SU-DHL-6 (cell line): ENCODE measurements around the gene ACTN4.

ENCODE experiments used
- CTCF ChIP-seq: fragments of 200-600 bp; sonication (generic); IDR thresholded peaks from one replicate; pipeline ENCODE4 v1.5.1; 2017; ENCODE audit warnings: antibody characterized with exemption, mild to moderate bottlenecking, low read length, moderate library complexity; ENCODE audit not compliant: insufficient read depth, poor library complexity, severe bottlenecking
- EZH2phosphoT487 ChIP-seq: fragments of 200-600 bp; sonication (generic), shearing (Covaris generic); conservative IDR thresholded peaks from 2 replicates; pipeline ENCODE4 v1.6.1; 2018; ENCODE audit warnings: mild to moderate bottlenecking, antibody characterized with exemption, low read length, moderate library complexity, mixed read lengths

- no peak for TF ChIP-seq CTCF
- TF ChIP-seq EZH2phosphoT487 = no peak
Observed at GRCh38 chr19:38635483-38636399, 11.7 kb upstream of the ACTN4 start.
